Cardiac muscle cell (in vitro differentiated cells and primary cell): ENCODE results near the gene TMEM120B. TPM values are rescaled to one million over a fixed set of nuclear protein-coding genes. Genes with fewer than 3 reads are reported as not detected.

ENCODE experiments used
- DNase-seq, 2 donors: peaks; one replicate each; pipeline versions ENCODE4 v3.0.0 to v3.0.0-alpha.2; 2010 to 2017; ENCODE audit warnings: low read depth in 1 of 2, low spot score in 1 of 2
- H3K27ac ChIP-seq: fragments of 200-600 bp; sonication (generic); 2 replicates; pipeline ENCODE4 v1.5.1; 2016
- H3K27me3 ChIP-seq: fragments of 200-600 bp; sonication (generic); 2 replicates; pipeline ENCODE4 v1.6.0; 2016; ENCODE audit warnings: control low read depth
- H3K36me3 ChIP-seq: fragments of 200-600 bp; sonication (generic); 2 replicates; pipeline ENCODE4 v1.5.1; 2016; ENCODE audit warnings: control low read depth
- H3K4me1 ChIP-seq: fragments of 200-600 bp; sonication (generic); 2 replicates; pipeline ENCODE4 v1.8.1; 2017; ENCODE audit warnings: low read depth, mild to moderate bottlenecking, mixed run types
- H3K4me3 ChIP-seq: fragments of 200-600 bp; sonication (generic); 2 replicates; pipeline ENCODE4 v1.5.1; 2016; ENCODE audit warnings: mild to moderate bottlenecking
- H3K9me3 ChIP-seq: fragments of 200-600 bp; sonication (generic); 2 replicates; pipeline ENCODE4 v1.5.1; 2017; ENCODE audit warnings: low read depth, mild to moderate bottlenecking, control low read depth
- CTCF ChIP-seq: IDR thresholded peaks from 2 replicates; pipeline ENCODE4 v1.5.1; 2012; ENCODE audit warnings: low read depth, mild to moderate bottlenecking, low read length
- polyA plus RNA-seq: library from polyadenylated mRNA; unstranded; fragments of >200 nt; fragmentation: Nextera tagmentation; extraction: Ambion mirVana; gene quantifications from 2 replicates; pipeline ENCODE4 v1.2.1, GENCODE V29; 2016
- total RNA-seq: library from RNA; depleted of rRNA; stranded (reverse); fragments of >200 nt; gene quantifications from 2 replicates; pipeline ENCODE4 v1.2.3, GENCODE V29; 2016

Gene TMEM120B
- total and polyA plus RNA-seq, 2 experiments from 2014 or later: 19.7 to 30.7 TPM

- no peak for DNase-seq
- H3K27ac ChIP-seq: no peak overlapping the region
- H3K27me3 ChIP-seq: no peaks in the 10 kb centered on the region
- no peak overlapping the region for H3K4me3 ChIP-seq
- H3K36me3 ChIP-seq: peaks cover 37% of the 10 kb centered on the region
- no peak for TF ChIP-seq CTCF
- H3K4me1 ChIP-seq: peaks cover 15% of the 10 kb centered on the region
- H3K9me3 ChIP-seq: no peaks in the 10 kb centered on the region
Measured at GRCh38 chr12:121814429-121815119, 102.0 kb downstream of the TMEM120B start.

- Histone ChIP-seq H3K9me3 (no peaks in the 10 kb centered on the region), H3K36me3 (peaks cover 37% of the 10 kb centered on the region), H3K27me3 (no peaks in the 10 kb centered on the region), H3K27ac (no peak overlapping the region), H3K4me1 (peaks cover 15% of the 10 kb centered on the region), H3K4me3 (no peak overlapping the region)
- TF ChIP-seq CTCF: no peak
- DNase-seq: no peak
Measured at GRCh38 chr12:121815263-121815662, 102.7 kb downstream of the TMEM120B start.

GRCh38 chr12:121816925-121817647 lies 104.5 kb downstream of the TMEM120B start:
- Histone ChIP-seq H3K9me3 (no peaks in the 10 kb centered on the region), H3K36me3 (peaks cover 32% of the 10 kb centered on the region), H3K27ac (no peak overlapping the region), H3K4me3 (no peak overlapping the region), H3K4me1 (peaks cover 5% of the 10 kb centered on the region), H3K27me3 (no peaks in the 10 kb centered on the region)
- TF ChIP-seq CTCF: no peak
- DNase-seq: no peak

- peaks cover 5% of the 10 kb centered on the region for H3K4me1 ChIP-seq
- H3K27me3 ChIP-seq: no peaks in the 10 kb centered on the region
- no peaks in the 10 kb centered on the region for H3K9me3 ChIP-seq
- no peak for TF ChIP-seq CTCF
- no peak for DNase-seq
- H3K36me3 ChIP-seq: peaks cover 37% of the 10 kb centered on the region
- H3K4me3 ChIP-seq: no peak overlapping the region
- no peak overlapping the region for H3K27ac ChIP-seq
Measured at GRCh38 chr12:121817648-121818043, 105.1 kb downstream of the TMEM120B start.

GRCh38 chr12:121819212-121819949 lies 106.8 kb downstream of the TMEM120B start:
- no peak overlapping the region for H3K27ac ChIP-seq
- peaks cover 45% of the 10 kb centered on the region for H3K36me3 ChIP-seq
- no peak overlapping the region for H3K4me3 ChIP-seq
- no peak for TF ChIP-seq CTCF
- DNase-seq: no peak
- no peaks in the 10 kb centered on the region for H3K27me3 ChIP-seq
- no peaks in the 10 kb centered on the region for H3K9me3 ChIP-seq
- H3K4me1 ChIP-seq: no peaks in the 10 kb centered on the region
